ENCODE data around the gene KIF22. TPM values are rescaled to one million over a fixed set of nuclear protein-coding genes. Genes with fewer than 3 reads are reported as not detected.

KIF22 gene
- total and polyA plus RNA-seq, 11 donors, result 12.2 to 91.2 (median 32.2) TPM

DNA sequence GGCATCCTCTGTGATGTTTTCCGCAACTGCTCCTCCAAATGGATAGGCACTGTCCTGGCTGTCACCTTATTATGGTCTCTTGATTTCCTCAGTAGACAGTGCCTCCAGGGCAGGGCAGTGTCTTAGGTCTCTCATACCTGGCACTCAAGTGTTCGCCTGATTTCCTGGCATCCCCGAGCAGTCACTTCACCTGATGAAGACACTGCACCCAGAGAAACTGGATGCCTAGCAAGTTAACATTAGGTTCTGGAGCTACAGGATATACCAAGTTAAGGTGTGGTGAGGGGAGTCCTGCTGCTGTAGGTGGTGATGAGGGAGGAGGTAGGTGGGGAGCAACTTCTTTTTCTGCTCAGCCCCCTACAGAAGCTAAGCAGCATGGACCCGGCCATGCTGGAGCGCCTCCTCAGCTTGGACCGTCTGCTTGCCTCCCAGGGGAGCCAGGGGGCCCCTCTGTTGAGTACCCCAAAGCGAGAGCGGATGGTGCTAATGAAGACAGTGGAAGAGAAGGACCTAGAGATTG lies 11.9 kb downstream of the KIF22 start:
- Histone ChIP-seq H3K27ac (no peak overlapping the region), H3K27me3 (no peaks in the 10 kb centered on the region), H3K4me1 (peaks cover 0 to 16% (median 12%) of the 10 kb centered on the region in 12 donors), H3K4me3 (no peak overlapping the region), H3K36me3 (peaks cover 0 to 40% (median 26%) of the 10 kb centered on the region in 9 donors), H3K9me3 (no peaks in the 10 kb centered on the region)
- ATAC-seq, result no peak
- TF ChIP-seq, protein P1, sequence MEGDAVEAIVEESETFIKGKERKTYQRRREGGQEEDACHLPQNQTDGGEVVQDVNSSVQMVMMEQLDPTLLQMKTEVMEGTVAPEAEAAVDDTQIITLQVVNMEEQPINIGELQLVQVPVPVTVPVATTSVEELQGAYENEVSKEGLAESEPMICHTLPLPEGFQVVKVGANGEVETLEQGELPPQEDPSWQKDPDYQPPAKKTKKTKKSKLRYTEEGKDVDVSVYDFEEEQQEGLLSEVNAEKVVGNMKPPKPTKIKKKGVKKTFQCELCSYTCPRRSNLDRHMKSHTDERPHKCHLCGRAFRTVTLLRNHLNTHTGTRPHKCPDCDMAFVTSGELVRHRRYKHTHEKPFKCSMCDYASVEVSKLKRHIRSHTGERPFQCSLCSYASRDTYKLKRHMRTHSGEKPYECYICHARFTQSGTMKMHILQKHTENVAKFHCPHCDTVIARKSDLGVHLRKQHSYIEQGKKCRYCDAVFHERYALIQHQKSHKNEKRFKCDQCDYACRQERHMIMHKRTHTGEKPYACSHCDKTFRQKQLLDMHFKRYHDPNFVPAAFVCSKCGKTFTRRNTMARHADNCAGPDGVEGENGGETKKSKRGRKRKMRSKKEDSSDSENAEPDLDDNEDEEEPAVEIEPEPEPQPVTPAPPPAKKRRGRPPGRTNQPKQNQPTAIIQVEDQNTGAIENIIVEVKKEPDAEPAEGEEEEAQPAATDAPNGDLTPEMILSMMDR (IDR thresholded peaks at IDR 0.05), result no peak
- 92 to 98% (median 95%) methylated on average over 7 to 8 of the region's 8 CpGs for WGBS, 4 donors
- no peak for DNase-seq
- intact Hi-C loops (cut with DNase I), result loop anchor here in 1 of 10 donors (10.0 kb wide), 1 partner anchor 192 kb away; the partner anchor contains the start of genes HIRIP3 and INO80E

GRCh38 chr16:29804020-29804419 lies 13.5 kb downstream of the KIF22 start:
- H3K36me3 ChIP-seq, result peaks cover 0 to 34% (median 18%) of the 10 kb centered on the region in 9 donors
- H3K4me1 ChIP-seq, result peaks cover 0 to 32% (median 27%) of the 10 kb centered on the region in 12 donors
- intact Hi-C loops (cut with DNase I), result loop anchor here in 4 of 10 donors (2.0 to 10.0 kb wide), 2 partner anchors 13 to 191 kb away; partner anchors contain the start of genes KIF22 (in 4 of the 4), HIRIP3 (in 1 of the 4) and INO80E (in 1 of the 4)
- 77 to 82% (median 81%) methylated on average over 8 of the region's 8 CpGs for WGBS, 4 donors
- H3K4me3 ChIP-seq, result peak overlapping the region in 4 of 12 donors; percentile 65 to 98 (median 84)
- DNase-seq (no peak), ATAC-seq (no peak)
- TF ChIP-seq POLR2A (IDR thresholded peaks at IDR 0.05), result no peak
- TF ChIP-seq, protein P1 (IDR thresholded peaks at IDR 0.05), result no peak
- no peaks in the 10 kb centered on the region for H3K9me3 ChIP-seq
- peak overlapping the region in 11 of 12 donors; percentile 95 to 100 (median 99) for H3K27ac ChIP-seq
- H3K27me3 ChIP-seq, result no peaks in the 10 kb centered on the region

DNA sequence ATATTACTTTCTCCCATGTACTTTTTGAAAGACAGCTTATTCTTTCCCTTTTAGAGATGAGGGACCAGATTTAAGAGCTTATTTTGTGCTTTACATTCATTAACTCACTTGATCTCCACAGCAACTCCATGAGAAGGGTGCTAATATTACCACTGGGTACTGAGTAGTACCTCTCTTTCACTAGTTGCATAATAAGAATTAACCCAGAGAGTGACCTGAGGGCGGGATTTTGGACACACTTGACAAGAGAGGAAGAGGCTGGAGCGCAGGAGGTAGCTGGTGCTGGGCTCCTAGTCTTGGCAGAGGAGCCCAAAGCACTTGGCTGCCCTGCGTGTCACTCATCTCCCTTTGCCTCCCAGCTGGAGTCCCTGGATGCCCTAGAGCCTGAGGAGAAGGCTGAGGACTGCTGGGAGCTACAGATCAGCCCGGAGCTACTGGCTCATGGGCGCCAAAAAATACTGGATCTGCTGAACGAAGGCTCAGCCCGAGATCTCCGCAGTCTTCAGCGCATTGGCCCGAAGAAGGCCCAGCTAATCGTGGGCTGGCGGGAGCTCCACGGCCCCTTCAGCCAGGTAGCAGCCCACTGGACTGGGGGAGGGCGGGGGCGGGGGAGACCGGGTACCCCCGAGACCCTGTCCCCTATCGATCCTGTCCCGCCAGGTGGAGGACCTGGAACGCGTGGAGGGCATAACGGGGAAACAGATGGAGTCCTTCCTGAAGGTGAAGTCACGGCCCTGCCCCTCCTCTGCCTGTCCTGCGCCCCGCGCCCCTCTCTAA lies 14.1 kb downstream of the KIF22 start:
- ATAC-seq, result peak; percentile 20 to 56 (median 30)
- no peaks in the 10 kb centered on the region for H3K9me3 ChIP-seq
- peaks cover 0 to 34% (median 18%) of the 10 kb centered on the region in 9 donors for H3K36me3 ChIP-seq
- no peaks in the 10 kb centered on the region for H3K27me3 ChIP-seq
- intact Hi-C loops (cut with DNase I), result loop anchor here in 4 of 10 donors (2.0 to 10.0 kb wide), 5 partner anchors 14 to 263 kb away; partner anchors contain the start of genes KIF22 (in 4 of the 4), HIRIP3 (in 2 of the 4), INO80E (in 2 of the 4) and ALDOA (in 1 of the 4)
- peak overlapping the region; percentile 65 to 98 (median 83) for H3K4me3 ChIP-seq
- WGBS, 4 donors, result 1 to 6% (median 3%) methylated on average over 9 to 26 of the region's 26 CpGs
- H3K4me1 ChIP-seq, result peaks cover 0 to 38% (median 34%) of the 10 kb centered on the region in 12 donors
- no peak for TF ChIP-seq POLR2A (IDR thresholded peaks at IDR 0.05)
- TF ChIP-seq, protein P1 (IDR thresholded peaks at IDR 0.05), result no peak
- H3K27ac ChIP-seq, result peak overlapping the region; percentile 95 to 100 (median 99)
- DNase-seq, result peak in 4 of 5 donors; percentile 60 to 87 (median 68)

Measured in heart left ventricle (tissue), 16 donors.